Body of pancreas (tissue), 4 donors: ENCODE data around the gene SLC38A9. TPM values are rescaled to one million over a fixed set of nuclear protein-coding genes. Genes with fewer than 3 reads are reported as not detected.

ENCODE experiments used
- ATAC-seq: fragments of 150-250 bp; one replicate; pipeline ENCODE4 v1.9.1; 2016
- DNase-seq, 4 donors: peaks; one replicate each; pipeline ENCODE4 v3.0.0-alpha.2; 2019
- H3K27ac ChIP-seq, 4 donors: fragments of 200-600 bp; sonication (generic); 1 replicate in 3 of 4; 2 replicates in 1 of 4; pipeline versions ENCODE4 v1.5.1 to v1.6.1; 2016 to 2019; ENCODE audit warnings: mild to moderate bottlenecking in 1 of 4, mixed read lengths in 1 of 4, moderate library complexity in 1 of 4
- H3K27me3 ChIP-seq, 2 donors: fragments of 200-600 bp; sonication (generic); one replicate each; pipeline ENCODE4 v1.6.0; 2016; ENCODE audit warnings: mild to moderate bottlenecking in 1 of 2
- H3K36me3 ChIP-seq, 2 donors: fragments of 200-600 bp; sonication (generic); replicated peaks in 1 of 2; 2 replicates each; pipeline ENCODE4 v1.5.1; 2016; ENCODE audit warnings: low read depth in 2 of 2; ENCODE audit not compliant: insufficient read depth in 1 of 2
- H3K4me1 ChIP-seq: fragments of 200-600 bp; sonication (generic); one replicate; pipeline ENCODE4 v1.6.0; 2016
- H3K4me3 ChIP-seq, 2 donors: fragments of 200-600 bp; sonication (generic); 1 replicate in 1 of 2; 2 replicates in 1 of 2; pipeline ENCODE4 v1.5.1; 2016 to 2019
- H3K9me3 ChIP-seq, 3 donors: fragments of 200-600 bp; sonication (generic); 1 replicate in 2 of 3; 2 replicates in 1 of 3; pipeline ENCODE4 v1.5.1; 2016
- POLR2A ChIP-seq, 3 donors: fragments of 450-650 bp; IDR thresholded peaks; one replicate each; pipeline ENCODE4 v1.6.1; 2016; ENCODE audit warnings: antibody characterized with exemption in 3 of 3, mild to moderate bottlenecking in 2 of 3
- WGBS, 2 donors: methylation state at CpG; one replicate each; pipeline ENCODE4 v1.1.5; 2017; 5-methylcytosine and 5-hydroxymethylcytosine counted together
- intact Hi-C: fragments of 100-400 bp; cut with DNase I; formaldehyde crosslinking; loops from one replicate; pipeline ENCODE4 v1.15.1; 2023
- total RNA-seq, 2 donors: library from RNA; depleted of rRNA; stranded (reverse); fragments of >200 nt; gene quantifications; one replicate each; pipeline ENCODE4 v1.1.0, GENCODE V29; 2016
- TF ChIP-seq, protein P1 (sequence below), 7 experiments: fragments of 450-650 bp in 4 of 7; fragments of 200-600 bp in 3 of 7; sonication (generic) in 3 of 7; IDR thresholded peaks; one replicate each; pipeline ENCODE4 v1.5.1; 2016 to 2019; ENCODE audit warnings: antibody characterized with exemption in 7 of 7

SLC38A9 gene
- total RNA-seq, 2 donors from 2014 or later, result 33.5 to 43.8 TPM

DNA sequence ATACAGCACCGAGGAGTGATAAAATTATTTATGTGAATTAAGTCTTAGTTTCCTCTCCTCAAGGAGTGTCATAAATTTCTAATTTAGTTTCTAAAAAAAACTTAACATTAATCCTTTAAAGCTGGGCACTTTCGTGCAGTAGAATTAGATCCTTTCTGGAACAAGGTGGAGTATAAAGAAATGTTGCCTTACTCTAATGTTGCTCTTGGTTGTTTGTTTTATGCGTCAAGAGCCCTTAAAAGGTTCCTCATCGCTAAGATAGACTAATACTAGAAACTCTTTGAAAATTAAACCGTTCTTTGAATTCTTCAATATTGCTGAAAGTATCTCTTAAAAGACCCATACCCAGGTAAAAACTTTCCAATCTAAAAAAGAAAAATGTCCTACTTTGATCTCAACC is 93.8 kb downstream of the SLC38A9 start:
- Histone ChIP-seq H3K4me3 (no peak overlapping the region), H3K36me3 (no peaks in the 10 kb centered on the region), H3K4me1 (peaks cover 12% of the 10 kb centered on the region), H3K27me3 (no peaks in the 10 kb centered on the region), H3K9me3 (no peaks in the 10 kb centered on the region), H3K27ac (no peak overlapping the region)
- intact Hi-C loops, result no loop called here
- TF ChIP-seq POLR2A (IDR thresholded peaks at IDR 0.05), result no peak
- TF ChIP-seq, protein P1, sequence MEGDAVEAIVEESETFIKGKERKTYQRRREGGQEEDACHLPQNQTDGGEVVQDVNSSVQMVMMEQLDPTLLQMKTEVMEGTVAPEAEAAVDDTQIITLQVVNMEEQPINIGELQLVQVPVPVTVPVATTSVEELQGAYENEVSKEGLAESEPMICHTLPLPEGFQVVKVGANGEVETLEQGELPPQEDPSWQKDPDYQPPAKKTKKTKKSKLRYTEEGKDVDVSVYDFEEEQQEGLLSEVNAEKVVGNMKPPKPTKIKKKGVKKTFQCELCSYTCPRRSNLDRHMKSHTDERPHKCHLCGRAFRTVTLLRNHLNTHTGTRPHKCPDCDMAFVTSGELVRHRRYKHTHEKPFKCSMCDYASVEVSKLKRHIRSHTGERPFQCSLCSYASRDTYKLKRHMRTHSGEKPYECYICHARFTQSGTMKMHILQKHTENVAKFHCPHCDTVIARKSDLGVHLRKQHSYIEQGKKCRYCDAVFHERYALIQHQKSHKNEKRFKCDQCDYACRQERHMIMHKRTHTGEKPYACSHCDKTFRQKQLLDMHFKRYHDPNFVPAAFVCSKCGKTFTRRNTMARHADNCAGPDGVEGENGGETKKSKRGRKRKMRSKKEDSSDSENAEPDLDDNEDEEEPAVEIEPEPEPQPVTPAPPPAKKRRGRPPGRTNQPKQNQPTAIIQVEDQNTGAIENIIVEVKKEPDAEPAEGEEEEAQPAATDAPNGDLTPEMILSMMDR (IDR thresholded peaks at IDR 0.05), result no peak
- WGBS, 2 donors, result 92% methylated on average over 5 of the region's 5 CpGs
- no peak for ATAC-seq
- DNase-seq, result no peak

DNA sequence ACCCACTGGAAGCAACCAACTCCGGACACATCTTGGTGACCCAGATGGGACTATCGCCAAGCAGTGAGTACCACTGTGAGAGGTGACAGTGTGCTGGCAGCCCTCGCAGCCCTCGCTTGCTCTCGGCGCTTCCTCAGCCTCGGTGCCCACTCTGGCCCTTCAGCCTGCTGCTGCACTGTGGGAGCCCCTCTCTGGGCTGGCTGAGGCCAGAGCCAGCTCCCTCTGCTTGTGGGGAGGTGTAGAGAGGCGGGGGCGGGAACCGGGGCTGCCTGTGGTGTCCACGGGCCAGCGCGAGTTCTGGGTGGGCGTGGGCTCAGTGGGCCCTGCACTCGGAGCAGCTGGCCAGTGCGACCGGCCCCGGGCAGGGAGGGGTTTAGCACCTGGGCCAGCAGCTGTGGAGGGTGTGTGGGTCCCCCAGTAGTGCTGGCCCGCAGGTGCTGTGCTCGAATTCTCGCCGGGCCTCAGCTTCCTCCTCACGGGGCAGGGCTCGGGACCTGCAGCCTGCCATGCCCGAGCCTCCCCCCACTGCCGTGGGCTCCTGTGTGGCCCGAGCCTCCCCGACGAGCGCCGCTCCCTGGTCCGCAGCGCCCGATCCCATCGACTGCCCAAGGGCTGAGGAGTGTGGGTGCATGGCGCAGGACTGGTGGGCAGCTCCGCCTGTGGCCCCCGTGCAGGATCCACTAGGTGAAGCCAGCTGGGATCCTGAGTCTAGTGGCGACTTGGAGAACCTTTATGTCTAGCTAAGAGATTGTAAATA is 98.8 kb downstream of the SLC38A9 start:
- no peak for ATAC-seq
- TF ChIP-seq, protein P1 (IDR thresholded peaks at IDR 0.05), result no peak
- 95 to 96% methylated on average over 9 to 35 of the region's 39 CpGs for WGBS, 2 donors
- Histone ChIP-seq H3K4me1 (no peaks in the 10 kb centered on the region), H3K27me3 (no peaks in the 10 kb centered on the region), H3K4me3 (no peak overlapping the region), H3K27ac (no peak overlapping the region), H3K9me3 (no peaks in the 10 kb centered on the region), H3K36me3 (no peaks in the 10 kb centered on the region)
- DNase-seq, result no peak
- intact Hi-C loops, result no loop called here

DNA sequence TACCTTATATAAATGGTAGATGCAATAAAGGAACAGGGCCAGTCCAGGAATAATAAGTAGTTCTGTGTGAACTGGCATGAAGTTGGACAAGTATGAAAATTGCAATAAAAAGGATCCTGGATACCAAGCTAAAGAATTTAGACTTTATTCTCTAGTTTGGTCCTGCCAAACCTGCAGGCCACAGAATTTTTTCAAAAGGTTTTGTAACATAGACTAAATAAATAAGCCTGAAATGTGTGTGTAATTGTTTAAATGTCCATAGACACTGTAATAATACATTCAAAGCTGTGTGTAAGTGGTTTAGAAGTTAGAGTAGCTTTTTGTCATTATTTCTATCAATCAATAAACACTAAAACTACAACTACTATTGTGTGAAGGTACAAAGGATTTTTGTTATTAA is 101.6 kb downstream of the SLC38A9 start:
- TF ChIP-seq, protein P1 (IDR thresholded peaks at IDR 0.05), result no peak
- TF ChIP-seq POLR2A (IDR thresholded peaks at IDR 0.05), result no peak
- Histone ChIP-seq H3K9me3 (no peaks in the 10 kb centered on the region), H3K4me3 (no peak overlapping the region), H3K27me3 (no peaks in the 10 kb centered on the region), H3K4me1 (no peaks in the 10 kb centered on the region), H3K36me3 (no peaks in the 10 kb centered on the region), H3K27ac (no peak overlapping the region)
- DNase-seq, result no peak
- no peak for ATAC-seq
- intact Hi-C loops, result no loop called here

DNA sequence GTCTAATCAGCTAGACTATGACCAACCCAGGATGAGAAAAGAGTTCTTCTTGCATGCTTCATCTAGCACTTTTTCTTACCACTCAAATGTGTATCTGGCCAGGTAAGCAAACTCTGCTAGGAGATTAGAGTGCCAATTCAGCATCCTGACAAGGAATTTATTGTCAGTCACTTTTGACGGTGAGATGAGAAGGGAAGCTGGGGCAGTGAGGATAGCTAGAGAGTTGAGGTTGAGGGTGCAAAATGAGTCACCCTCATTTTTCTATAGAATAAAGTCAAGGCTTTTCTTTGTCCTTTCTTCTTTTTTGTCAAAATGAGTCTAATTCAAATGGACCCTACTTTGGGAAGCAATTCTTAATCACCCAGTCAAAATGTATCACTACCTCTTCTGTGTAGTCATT is 102.7 kb downstream of the SLC38A9 start:
- WGBS, 2 donors, result 74 to 83% methylated on average over 1 of the region's 1 CpG
- H3K4me1 ChIP-seq, result no peaks in the 10 kb centered on the region
- intact Hi-C loops, result no loop called here
- H3K9me3 ChIP-seq, result no peaks in the 10 kb centered on the region
- H3K4me3 ChIP-seq, result no peak overlapping the region
- no peak for ATAC-seq
- H3K27me3 ChIP-seq, result no peaks in the 10 kb centered on the region
- TF ChIP-seq POLR2A (IDR thresholded peaks at IDR 0.05), result no peak
- TF ChIP-seq, protein P1 (IDR thresholded peaks at IDR 0.05), result no peak
- H3K27ac ChIP-seq, result no peak overlapping the region
- DNase-seq, result no peak
- H3K36me3 ChIP-seq, result no peaks in the 10 kb centered on the region
